Neural cell (in vitro differentiated cells): ENCODE measurements around the gene HLCS. TPM values are rescaled to one million over a fixed set of nuclear protein-coding genes. Genes with fewer than 3 reads are reported as not detected.

Experiments
- H2AFZ ChIP-seq: fragments of 200-600, 300-800 bp; sonication (generic), shearing (Covaris generic); 2 replicates; pipeline ENCODE4 v1.6.0; 2014; ENCODE audit warnings: low read depth, mild to moderate bottlenecking, antibody characterized with exemption, low read length, moderate library complexity
- H3F3A ChIP-seq: fragments of 200-600 bp; shearing (Covaris generic); 2 replicates; pipeline ENCODE4 v1.6.1; 2016; ENCODE audit warnings: mild to moderate bottlenecking, moderate library complexity, mixed read lengths, antibody characterized with exemption, low read length; ENCODE audit not compliant: insufficient read depth, poor library complexity, severe bottlenecking
- H3K27ac ChIP-seq: fragments of 200-600, 300-800 bp; sonication (generic), shearing (Covaris generic); 2 replicates; pipeline ENCODE4 v1.5.1; 2014; ENCODE audit warnings: mild to moderate bottlenecking, low read length, moderate library complexity
- H3K27me3 ChIP-seq: fragments of 300-800, 200-600 bp; sonication (generic), shearing (Covaris generic); 2 replicates; pipeline ENCODE4 v1.6.0; 2014; ENCODE audit warnings: mild to moderate bottlenecking, low read depth, low read length, moderate library complexity; ENCODE audit not compliant: insufficient read depth
- H3K36me3 ChIP-seq: fragments of 300-800, 200-600 bp; sonication (generic), shearing (Covaris generic); 2 replicates; pipeline ENCODE4 v1.5.1; 2014; ENCODE audit warnings: mild to moderate bottlenecking, antibody characterized with exemption, low read length, moderate library complexity; ENCODE audit not compliant: insufficient read depth
- H3K4me2 ChIP-seq: fragments of 300-800, 200-600 bp; sonication (generic), shearing (Covaris generic); 2 replicates; pipeline ENCODE4 v1.6.0; 2014; ENCODE audit warnings: mild to moderate bottlenecking, low read length
- H3K4me3 ChIP-seq: fragments of 300-800, 200-600 bp; sonication (generic), shearing (Covaris generic); 2 replicates; pipeline ENCODE4 v1.5.1; 2014; ENCODE audit warnings: mild to moderate bottlenecking, low read length, moderate library complexity
- H3K79me2 ChIP-seq: fragments of 200-600 bp; shearing (Covaris generic); replicated peaks from 2 replicates; pipeline ENCODE4 v1.6.0; 2014; ENCODE audit warnings: mild to moderate bottlenecking, low read length, moderate library complexity; ENCODE audit not compliant: insufficient read depth
- H3K9ac ChIP-seq: fragments of 300-800, 200-600 bp; sonication (generic), shearing (Covaris generic); 2 replicates; pipeline ENCODE4 v1.6.1; 2016; ENCODE audit warnings: mild to moderate bottlenecking, low read length, mixed read lengths
- H3K9me2 ChIP-seq: fragments of 200-600 bp; shearing (Covaris generic); 2 replicates; pipeline ENCODE4 v1.6.1; 2016; ENCODE audit warnings: mild to moderate bottlenecking, low read length, mixed read lengths; ENCODE audit not compliant: insufficient read depth
- H3K9me3 ChIP-seq: fragments of 200-600, 300-800 bp; sonication (generic), shearing (Covaris generic); 2 replicates; pipeline ENCODE4 v1.6.1; 2016; ENCODE audit warnings: mild to moderate bottlenecking, mixed run types, low read length, moderate library complexity, mixed read lengths
- H4K20me1 ChIP-seq: fragments of 200-600 bp; shearing (Covaris generic); 2 replicates; pipeline ENCODE4 v1.6.1; 2016; ENCODE audit warnings: mild to moderate bottlenecking, mixed run types; ENCODE audit not compliant: insufficient read depth
- CTCF ChIP-seq: fragments of 450-650 bp; IDR thresholded peaks from 2 replicates; pipeline ENCODE4 v1.5.1; 2014; ENCODE audit warnings: antibody characterized with exemption, mild to moderate bottlenecking, moderate library complexity; ENCODE audit not compliant: poor library complexity, severe bottlenecking
- EP300 ChIP-seq: fragments of 450-650 bp; conservative IDR thresholded peaks from 2 replicates; pipeline ENCODE4 v1.6.1; 2014; ENCODE audit warnings: antibody characterized with exemption, mild to moderate bottlenecking, moderate library complexity; ENCODE audit not compliant: poor library complexity, severe bottlenecking
- EZH2 ChIP-seq: fragments of 200-600, 300-800 bp; shearing (Covaris generic), sonication (generic); IDR thresholded peaks from 2 replicates; pipeline ENCODE4 v1.6.1; 2014; ENCODE audit warnings: antibody characterized with exemption, low read length, borderline replicate concordance, mild to moderate bottlenecking; ENCODE audit not compliant: insufficient read depth, poor library complexity, severe bottlenecking
- MXI1 ChIP-seq: fragments of 450-650 bp; conservative IDR thresholded peaks from 2 replicates; pipeline ENCODE4 v1.6.1; 2014; ENCODE audit warnings: antibody characterized with exemption, mild to moderate bottlenecking; ENCODE audit not compliant: poor library complexity, severe bottlenecking
- POLR2AphosphoS5 ChIP-seq: IDR thresholded peaks from 2 replicates; pipeline ENCODE4 v1.6.1; 2012
- RAD21 ChIP-seq: fragments of 450-650 bp; conservative IDR thresholded peaks from 2 replicates; pipeline ENCODE4 v1.6.1; 2014; ENCODE audit warnings: antibody characterized with exemption, mild to moderate bottlenecking, moderate library complexity
- REST ChIP-seq: IDR thresholded peaks from 2 replicates; pipeline ENCODE4 v1.6.1; 2012; ENCODE audit warnings: borderline replicate concordance
- SMC3 ChIP-seq: fragments of 450-650 bp; conservative IDR thresholded peaks from 2 replicates; pipeline ENCODE4 v1.6.1; 2014; ENCODE audit warnings: antibody characterized with exemption, mild to moderate bottlenecking, moderate library complexity; ENCODE audit not compliant: poor library complexity
- TAF1 ChIP-seq: IDR thresholded peaks from 2 replicates; pipeline ENCODE4 v1.6.1; 2012; ENCODE audit warnings: low read depth
- polyA plus RNA-seq: library from polyadenylated mRNA; depleted of rRNA; stranded (reverse); fragments of >200 nt; gene quantifications from 2 replicates; pipeline ENCODE4 v1.2.3, GENCODE V29; 2014

The HLCS gene
- polyA plus RNA-seq, 1 donor from 2014 or later: 12.1 TPM

DNA sequence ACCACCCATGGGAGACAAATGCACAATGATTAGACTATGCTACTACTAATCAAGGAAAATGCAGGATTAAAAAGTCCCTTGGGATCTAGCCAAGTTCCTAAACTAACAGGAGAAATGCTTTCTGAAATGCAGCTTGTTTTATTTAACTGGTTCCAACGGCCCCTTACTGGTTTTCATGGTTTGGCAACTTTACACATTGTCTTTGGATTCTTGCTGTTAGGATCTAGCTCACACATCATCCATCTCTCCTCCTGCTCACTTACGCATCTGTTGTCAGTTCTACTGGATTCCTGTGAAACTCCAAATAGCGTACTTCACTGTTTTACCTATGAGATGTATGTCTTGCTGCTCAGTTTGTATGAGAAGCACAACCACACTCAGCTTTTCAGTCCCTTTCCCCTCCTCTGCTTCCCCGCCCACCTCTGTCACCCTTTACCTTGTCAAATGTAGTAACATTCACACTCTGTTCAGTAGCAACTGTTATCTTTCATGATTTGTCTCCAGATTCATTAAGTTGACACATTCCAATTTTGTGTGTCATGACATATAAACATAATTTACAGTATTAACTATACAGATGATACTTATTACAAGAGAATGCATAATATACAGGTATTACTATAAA, 137.5 kb downstream of the HLCS start:
- no peak overlapping the region for H3K4me3 ChIP-seq
- H3F3A ChIP-seq: no peaks in the 10 kb centered on the region
- no peak overlapping the region for H2AFZ ChIP-seq
- H3K9me3 ChIP-seq: no peaks in the 10 kb centered on the region
- H4K20me1 ChIP-seq: no peaks in the 10 kb centered on the region
- H3K27me3 ChIP-seq: peaks cover 15% of the 10 kb centered on the region
- H3K4me2 ChIP-seq: no peak overlapping the region
- no peaks in the 10 kb centered on the region for H3K36me3 ChIP-seq
- no peak overlapping the region for H3K9ac ChIP-seq
- H3K9me2 ChIP-seq: no peaks in the 10 kb centered on the region
- no peak for TF ChIP-seq CTCF
- no peak for TF ChIP-seq POLR2AphosphoS5
- TF ChIP-seq MXI1: no peak
- no peak for TF ChIP-seq EP300
- no peak for TF ChIP-seq RAD21
- no peak for TF ChIP-seq REST
- no peak for TF ChIP-seq EZH2
- no peak for TF ChIP-seq SMC3
- TF ChIP-seq TAF1: no peak
- H3K27ac ChIP-seq: no peak overlapping the region
- no peaks in the 10 kb centered on the region for H3K79me2 ChIP-seq

- no peak for TF ChIP-seq RAD21
- TF ChIP-seq EZH2: no peak
- no peak for TF ChIP-seq POLR2AphosphoS5
- no peak for TF ChIP-seq MXI1
- TF ChIP-seq EP300: no peak
- no peak for TF ChIP-seq CTCF
- TF ChIP-seq REST: no peak
- no peak for TF ChIP-seq SMC3
- no peak for TF ChIP-seq TAF1
- Histone ChIP-seq H3K9me2 (no peaks in the 10 kb centered on the region), H3K36me3 (no peaks in the 10 kb centered on the region), H3K27me3 (peaks cover 17% of the 10 kb centered on the region), H3K9ac (no peak overlapping the region), H2AFZ (no peak overlapping the region), H3K9me3 (no peaks in the 10 kb centered on the region), H3K27ac (no peak overlapping the region), H3K4me3 (no peak overlapping the region), H3K79me2 (no peaks in the 10 kb centered on the region), H4K20me1 (no peaks in the 10 kb centered on the region), H3K4me2 (no peak overlapping the region), H3F3A (no peaks in the 10 kb centered on the region)
These were observed 138.3 kb downstream of the HLCS start for GRCh38 chr21:36828208-36828607.
